ENCODE data around the gene TENM4. TPM values are rescaled to one million over a fixed set of nuclear protein-coding genes. Genes with fewer than 3 reads are reported as not detected.

TENM4 gene
- total and polyA plus RNA-seq, 2 of the 13 experiments (the other 11 are each of a cell fraction or from before 2014, with no cell fraction given) = not detected

- no peak overlapping the region for H3K4me2 ChIP-seq (ENCODE audit: low read depth, low read length)
- no peaks in the 10 kb centered on the region for H4K20me1 ChIP-seq (ENCODE audit: insufficient read depth, low read length)
- H2AFZ ChIP-seq (ENCODE audit: low read length) = no peak overlapping the region
- TF ChIP-seq NCOA1 (CRISPR knock-in tag; IDR thresholded peaks at IDR 0.05) (no peak), CREB1 (IDR thresholded peaks at IDR 0.05) (no peak), CREB1 (CRISPR knock-in tag; IDR thresholded peaks at IDR 0.05) (no peak), PHF21A (CRISPR knock-in tag; IDR thresholded peaks at IDR 0.05) (no peak), GATA4 (IDR thresholded peaks at IDR 0.05; ENCODE audit: borderline replicate concordance, low read depth) (no peak), ZFP36 (IDR thresholded peaks at IDR 0.05; ENCODE audit: borderline replicate concordance, low read depth, low read length, partially characterized antibody) (no peak), TCF7 (IDR thresholded peaks at IDR 0.05; ENCODE audit: low read depth) (no peak), ATF1 (CRISPR knock-in tag; IDR thresholded peaks at IDR 0.05) (no peak)
- no TSS peak for BruUV-seq (replicated peaks)
- H3K4me3 ChIP-seq (replicated peaks in 1 of 3; ENCODE audit: insufficient read depth in 1 of 3, low read depth in 2 of 3, low read length in 3 of 3) = no peak overlapping the region
- in situ Hi-C loops (cut with HindIII; ENCODE audit: extremely low pct_ligation_motif_present, low pct_unique_long_range_greater_than_20kb) = no loop called here
- FAIRE-seq = no peak
- DNase-seq (ENCODE audit: low spot score) = no peak
- H3K27me3 ChIP-seq (ENCODE audit: control insufficient read depth in 1 of 2, insufficient read depth in 2 of 2, low read length in 2 of 2) = peaks cover 0 to 4% of the 10 kb centered on the region in 2 experiments; a peak in 2 of 5 replicates
- H3K9ac ChIP-seq (ENCODE audit: insufficient read depth, low read depth, low read length) = no peak overlapping the region
- H3K9me3 ChIP-seq (ENCODE audit: low read length) = no peaks in the 10 kb centered on the region
- 27% methylated on average over 1 of the region's 1 CpG for WGBS (ENCODE audit: low lambda C conversion rate)
- no peaks in the 10 kb centered on the region for H3K36me3 ChIP-seq (replicated peaks in 1 of 2; ENCODE audit: control insufficient read depth in 1 of 2, insufficient read depth in 2 of 2, low read length in 2 of 2)
- no peaks in the 10 kb centered on the region for H3K79me2 ChIP-seq (ENCODE audit: insufficient read depth, low read length)
- no peak for ATAC-seq
- H3K4me1 ChIP-seq (ENCODE audit: insufficient read depth, low read length) = no peaks in the 10 kb centered on the region
- intact Hi-C loops (cut with micrococcal nuclease; ENCODE audit: unreplicated experiment) = no loop called here
- CTCF ChIA-PET (ENCODE audit: low intra/inter-chr PET ratio, low total read pairs) = no interaction called here
- H3K27ac ChIP-seq (ENCODE audit: extremely low read length, insufficient read depth, low read length) = no peak overlapping the region
- POLR2A ChIA-PET = no interaction called here
Measured at GRCh38 chr11:79415912-79416311, 24.9 kb downstream of the TENM4 start.

- DNase-seq (ENCODE audit: low spot score) (no peak), FAIRE-seq (no peak), ATAC-seq (no peak)
- ChIA-PET CTCF (ENCODE audit: low intra/inter-chr PET ratio, low total read pairs) (no interaction called here), POLR2A (no interaction called here)
- Histone ChIP-seq H3K27ac (ENCODE audit: extremely low read length, insufficient read depth, low read length) (no peak overlapping the region), H4K20me1 (ENCODE audit: insufficient read depth, low read length) (no peaks in the 10 kb centered on the region), H2AFZ (ENCODE audit: low read length) (no peak overlapping the region), H3K4me1 (ENCODE audit: insufficient read depth, low read length) (no peaks in the 10 kb centered on the region), H3K79me2 (ENCODE audit: insufficient read depth, low read length) (no peaks in the 10 kb centered on the region), H3K4me3 (replicated peaks in 1 of 3; ENCODE audit: insufficient read depth in 1 of 3, low read depth in 2 of 3, low read length in 3 of 3) (no peak overlapping the region), H3K9me3 (ENCODE audit: low read length) (no peaks in the 10 kb centered on the region), H3K27me3 (ENCODE audit: control insufficient read depth in 1 of 2, insufficient read depth in 2 of 2, low read length in 2 of 2) (peaks cover 0 to 4% of the 10 kb centered on the region in 2 experiments; a peak in 2 of 5 replicates), H3K9ac (ENCODE audit: insufficient read depth, low read depth, low read length) (no peak overlapping the region), H3K36me3 (replicated peaks in 1 of 2; ENCODE audit: control insufficient read depth in 1 of 2, insufficient read depth in 2 of 2, low read length in 2 of 2) (no peaks in the 10 kb centered on the region), H3K4me2 (ENCODE audit: low read depth, low read length) (no peak overlapping the region)
- 8% methylated on average over 1 of the region's 1 CpG for WGBS (ENCODE audit: low lambda C conversion rate)
- in situ Hi-C loops (cut with HindIII; ENCODE audit: extremely low pct_ligation_motif_present, low pct_unique_long_range_greater_than_20kb) (no loop called here), intact Hi-C loops (cut with micrococcal nuclease; ENCODE audit: unreplicated experiment) (no loop called here)
- TF ChIP-seq ZNF350 (CRISPR knock-in tag; IDR thresholded peaks at IDR 0.05; ENCODE audit: borderline replicate concordance, low read depth) (no peak), ZBTB7A (CRISPR knock-in tag; IDR thresholded peaks at IDR 0.05) (no peak), NRL (CRISPR knock-in tag; IDR thresholded peaks at IDR 0.05; ENCODE audit: borderline replicate concordance) (no peak), ZMYM2 (CRISPR knock-in tag; IDR thresholded peaks at IDR 0.05) (no peak), TEAD2 (CRISPR knock-in tag; IDR thresholded peaks at IDR 0.05) (no peak)
- BruUV-seq (replicated peaks) = no TSS peak
Measured at GRCh38 chr11:79415411-79415810, 25.4 kb downstream of the TENM4 start.

All from HepG2 (cell line).